ENCODE data around the gene COL4A2.

Gene COL4A2

DNA sequence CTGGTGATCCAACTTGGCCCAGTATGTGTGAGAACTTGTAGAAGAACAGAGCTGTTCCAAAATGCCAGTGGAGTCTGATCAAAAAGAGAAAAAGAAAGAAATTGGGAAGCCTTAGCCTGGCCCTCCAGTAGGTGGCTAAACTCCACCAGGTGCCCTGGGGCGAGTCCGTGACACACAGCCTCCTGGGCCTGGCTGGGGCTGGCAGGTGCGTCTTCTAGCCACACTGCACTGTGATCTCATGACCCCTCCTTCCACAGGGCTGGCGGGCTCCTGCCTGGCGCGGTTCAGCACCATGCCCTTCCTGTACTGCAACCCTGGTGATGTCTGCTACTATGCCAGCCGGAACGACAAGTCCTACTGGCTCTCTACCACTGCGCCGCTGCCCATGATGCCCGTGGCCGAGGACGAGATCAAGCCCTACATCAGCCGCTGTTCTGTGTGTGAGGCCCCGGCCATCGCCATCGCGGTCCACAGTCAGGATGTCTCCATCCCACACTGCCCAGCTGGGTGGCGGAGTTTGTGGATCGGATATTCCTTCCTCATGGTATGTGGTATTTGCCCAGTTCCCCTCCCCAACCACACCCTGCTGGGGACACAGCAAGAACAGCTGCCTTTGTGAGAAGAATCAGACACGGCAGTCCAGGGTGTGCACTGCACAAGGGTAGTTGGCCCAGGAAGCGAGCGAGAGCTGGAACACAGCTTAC is 200.7 kb downstream of the COL4A2 start:
- no peak overlapping the region for H3K4me3 ChIP-seq (ENCODE audit: low read depth, low read length)
- peak; percentile 5 for TF ChIP-seq CTCF (IDR thresholded peaks at IDR 0.05; ENCODE audit: low read depth, low read length, missing control alignments)
- DNase-seq (ENCODE audit: low read depth): no peak

GRCh38 chr13:110509478-110509926 is 202.4 kb downstream of the COL4A2 start:
- DNase-seq (ENCODE audit: low read depth): no peak
- H3K4me3 ChIP-seq (ENCODE audit: low read depth, low read length): no peak overlapping the region
- no peak for TF ChIP-seq CTCF (IDR thresholded peaks at IDR 0.05; ENCODE audit: low read depth, low read length, missing control alignments)

- no peak overlapping the region for H3K4me3 ChIP-seq (ENCODE audit: low read depth, low read length)
- no peak for TF ChIP-seq CTCF (IDR thresholded peaks at IDR 0.05; ENCODE audit: low read depth, low read length, missing control alignments)
- DNase-seq (ENCODE audit: low read depth): no peak
Observed at GRCh38 chr13:110509971-110510786, 203.1 kb downstream of the COL4A2 start.

DNA sequence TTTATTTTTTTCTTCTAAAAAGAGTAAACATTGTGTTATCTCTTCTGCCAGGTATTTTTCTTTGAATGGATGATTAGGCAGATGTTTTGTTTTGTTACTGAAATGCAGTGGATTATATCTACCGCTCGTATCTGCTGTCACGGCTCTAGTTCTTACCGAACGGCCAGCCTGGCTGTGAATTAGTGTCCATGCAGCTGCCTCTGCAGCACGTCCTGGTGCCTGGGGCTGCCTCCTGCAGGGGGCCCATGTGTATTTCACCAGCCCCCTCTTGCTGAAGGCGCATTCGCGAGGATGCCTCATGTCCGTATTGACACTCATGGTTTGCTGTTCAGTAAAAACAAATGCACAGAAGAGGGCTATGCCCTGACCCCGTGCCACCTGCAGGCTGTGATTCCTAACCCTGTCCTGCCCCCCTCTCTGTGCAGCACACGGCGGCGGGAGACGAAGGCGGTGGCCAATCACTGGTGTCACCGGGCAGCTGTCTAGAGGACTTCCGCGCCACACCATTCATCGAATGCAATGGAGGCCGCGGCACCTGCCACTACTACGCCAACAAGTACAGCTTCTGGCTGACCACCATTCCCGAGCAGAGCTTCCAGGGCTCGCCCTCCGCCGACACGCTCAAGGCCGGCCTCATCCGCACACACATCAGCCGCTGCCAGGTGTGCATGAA is 204.6 kb downstream of the COL4A2 start:
- DNase-seq (ENCODE audit: low read depth): no peak
- no peak for TF ChIP-seq CTCF (IDR thresholded peaks at IDR 0.05; ENCODE audit: low read depth, low read length, missing control alignments)

GRCh38 chr13:110512198-110512740 is 205.2 kb downstream of the COL4A2 start:
- TF ChIP-seq CTCF (IDR thresholded peaks at IDR 0.05; ENCODE audit: low read depth, low read length, missing control alignments): no peak
- no peak overlapping the region for H3K4me3 ChIP-seq (ENCODE audit: low read depth, low read length)
- DNase-seq (ENCODE audit: low read depth): no peak

More for the DNA sequence above, 204.6 kb downstream of the COL4A2 start:
- H3K4me3 ChIP-seq (ENCODE audit: low read depth, low read length): no peak overlapping the region

GRCh38 chr13:110516500-110516899 is 209.4 kb downstream of the COL4A2 start:
- TF ChIP-seq CTCF (IDR thresholded peaks at IDR 0.05; ENCODE audit: low read depth, low read length, missing control alignments): no peak
- H3K4me3 ChIP-seq (ENCODE audit: low read depth, low read length): no peak overlapping the region
- no peak for DNase-seq (ENCODE audit: low read depth)
